ENCODE measurements around the gene EIF1AD.
"Not testable (repeated sequence)": the region's sequence is repeated elsewhere in the genome, so short reads cannot be mapped to it uniquely, and the experiment has no call there.

Gene EIF1AD

GRCh38 chr11:65976216-65977176, 25.5 kb downstream of the EIF1AD start:
- Histone ChIP-seq H3K27ac (no peak overlapping the region), H3K4me3 (no peak overlapping the region)

DNA sequence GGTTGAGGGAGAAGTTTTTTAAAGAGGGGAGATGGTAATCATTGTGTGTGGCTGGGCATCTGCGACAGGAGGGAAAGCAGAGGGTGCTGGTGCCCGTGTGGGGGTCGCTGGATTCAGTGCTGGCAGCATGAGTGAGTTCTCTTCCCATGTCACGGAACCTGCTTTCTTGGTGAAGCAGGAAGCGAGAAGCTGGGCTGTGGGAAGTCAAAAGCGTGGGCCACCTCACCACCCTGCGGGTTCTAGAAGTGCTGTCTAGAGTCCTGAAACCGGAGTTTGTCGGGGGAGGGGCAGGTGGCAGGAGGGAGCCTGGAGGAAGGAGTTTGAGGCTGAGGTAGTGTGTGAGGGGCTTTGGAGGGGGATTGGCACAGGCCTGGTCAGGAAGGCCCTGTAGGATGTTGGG, 26.2 kb downstream of the EIF1AD start:
- Histone ChIP-seq H3K4me3 (no peak overlapping the region), H3K27ac (no peak overlapping the region)

- Histone ChIP-seq H3K4me3 (no peak overlapping the region), H3K27ac (no peak overlapping the region)
These were observed 28.4 kb downstream of the EIF1AD start for GRCh38 chr11:65973439-65974110.

GRCh38 chr11:65972116-65972515, 29.8 kb downstream of the EIF1AD start:
- H3K27ac ChIP-seq = no peak overlapping the region
- H3K4me3 ChIP-seq = no peak overlapping the region

- Histone ChIP-seq H3K4me3 (no peak overlapping the region), H3K27ac (peak overlapping the region in 1 of 21 experiments; percentile 44)
These were observed 33.1 kb downstream of the EIF1AD start for GRCh38 chr11:65968600-65969482.

- H3K27ac ChIP-seq = no peak overlapping the region
- H3K4me3 ChIP-seq = no peak overlapping the region
These were observed 34.5 kb downstream of the EIF1AD start for GRCh38 chr11:65967329-65967934.

DNA sequence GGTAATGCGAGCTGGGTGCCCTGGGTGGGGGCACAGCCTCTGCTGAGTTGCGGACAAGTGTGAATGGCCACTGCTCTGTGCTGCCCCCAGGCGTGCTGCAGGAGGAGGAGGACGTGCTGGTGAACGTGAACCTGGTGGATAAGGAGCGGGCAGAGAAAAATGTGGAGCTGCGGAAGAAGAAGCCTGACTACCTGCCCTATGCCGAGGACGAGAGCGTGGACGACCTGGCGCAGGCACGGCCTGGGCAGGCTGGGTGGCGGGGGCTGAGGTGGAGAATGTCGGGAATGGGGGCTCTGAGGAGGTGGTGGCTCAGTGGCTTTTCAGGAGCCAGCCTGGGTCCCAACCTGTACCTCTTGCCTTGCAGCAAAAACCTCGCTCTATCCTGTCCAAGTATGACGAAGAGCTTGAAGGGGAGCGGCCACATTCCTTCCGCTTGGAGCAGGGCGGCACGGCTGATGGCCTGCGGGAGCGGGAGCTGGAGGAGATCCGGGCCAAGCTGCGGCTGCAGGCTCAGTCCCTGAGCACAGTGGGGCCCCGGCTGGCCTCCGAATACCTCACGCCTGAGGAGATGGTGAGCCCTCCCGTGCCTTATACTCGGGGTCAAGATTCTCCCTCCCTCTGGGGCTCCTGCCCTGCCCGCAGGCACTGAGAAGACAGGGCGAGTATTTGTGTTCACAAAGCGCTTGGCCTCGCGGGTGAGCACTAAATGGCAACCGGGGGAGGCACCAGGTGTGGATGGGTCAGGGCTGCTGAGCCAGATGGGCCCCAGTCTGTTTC, 35.8 kb downstream of the EIF1AD start:
- Histone ChIP-seq H3K4me3 (no peak overlapping the region), H3K27ac (no peak overlapping the region)

- no peak overlapping the region for H3K4me3 ChIP-seq
- no peak overlapping the region for H3K27ac ChIP-seq
These were observed 37.1 kb downstream of the EIF1AD start for GRCh38 chr11:65964906-65965305.

DNA sequence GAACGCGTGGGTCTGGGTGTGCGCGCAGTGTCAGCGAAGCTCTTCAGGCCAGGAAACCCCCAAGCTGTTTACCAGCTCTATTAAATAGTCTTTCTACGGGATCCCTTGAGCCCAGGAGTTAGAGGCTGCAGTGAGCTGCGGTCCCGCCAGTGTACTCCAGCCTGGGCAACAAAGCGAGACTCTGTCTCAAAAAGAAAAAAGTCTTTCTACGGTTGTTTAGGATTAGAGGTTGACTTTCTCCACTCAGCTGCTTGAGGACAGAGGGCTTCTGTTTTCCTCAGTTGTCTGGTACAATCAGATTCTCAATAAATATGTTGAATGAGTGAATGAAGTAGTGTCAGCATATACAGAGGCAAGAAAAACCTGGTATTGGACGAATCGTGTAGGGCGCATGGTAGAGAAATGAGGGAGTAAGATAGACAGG, 39.8 kb downstream of the EIF1AD start:
- Histone ChIP-seq H3K4me3 (peak overlapping the region; percentile 69 to 100 (median 96)), H3K27ac (peak overlapping the region; percentile 82 to 99 (median 94))

GRCh38 chr11:65961267-65962140, 40.5 kb downstream of the EIF1AD start, which contains the start of gene SART1:
SART1 (plus strand) TSS chr11:65961734; CDS start chr11:65961781, 47 bp downstream.
- Histone ChIP-seq H3K27ac (peak within 1 kb of the TSS; percentile 82 to 99 (median 94)), H3K4me3 (peak within 1 kb of the TSS; percentile 69 to 100 (median 96))

DNA sequence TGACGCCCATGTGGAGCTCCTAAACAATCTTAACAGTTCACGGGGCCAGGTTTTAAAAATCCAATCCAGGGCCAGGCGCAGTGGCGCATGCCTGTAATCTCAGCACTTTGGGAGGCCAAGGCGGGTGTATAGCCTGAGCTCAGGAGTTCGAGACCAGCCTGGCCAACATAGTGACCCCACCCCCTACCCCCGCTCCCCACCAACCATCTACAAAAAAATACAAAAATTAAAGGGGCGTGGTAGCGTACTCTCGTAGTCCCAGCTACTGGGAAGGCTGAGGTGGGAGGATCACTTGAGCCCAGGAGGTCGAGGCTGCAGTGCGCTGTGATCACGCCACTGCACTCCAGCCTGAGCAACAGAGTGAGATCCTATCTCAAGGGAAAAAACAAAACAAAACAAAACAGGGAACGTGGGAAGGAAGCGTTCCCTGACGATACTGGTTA, 41.1 kb downstream of the EIF1AD start:
- peak overlapping the region; percentile 69 to 100 (median 96) for H3K4me3 ChIP-seq
- peak overlapping the region in 20 of 21 experiments; percentile 85 to 99 (median 95) for H3K27ac ChIP-seq

- H3K4me3 ChIP-seq = no peak overlapping the region
- H3K27ac ChIP-seq = no peak overlapping the region
These were observed 43.1 kb downstream of the EIF1AD start for GRCh38 chr11:65958774-65959420.

GRCh38 chr11:65958291-65958690, 43.7 kb downstream of the EIF1AD start:
- no peak overlapping the region for H3K27ac ChIP-seq
- no peak overlapping the region for H3K4me3 ChIP-seq

- Histone ChIP-seq H3K27ac (no peak overlapping the region), H3K4me3 (no peak overlapping the region)
These were observed 47.2 kb downstream of the EIF1AD start for GRCh38 chr11:65954771-65955170.

DNA sequence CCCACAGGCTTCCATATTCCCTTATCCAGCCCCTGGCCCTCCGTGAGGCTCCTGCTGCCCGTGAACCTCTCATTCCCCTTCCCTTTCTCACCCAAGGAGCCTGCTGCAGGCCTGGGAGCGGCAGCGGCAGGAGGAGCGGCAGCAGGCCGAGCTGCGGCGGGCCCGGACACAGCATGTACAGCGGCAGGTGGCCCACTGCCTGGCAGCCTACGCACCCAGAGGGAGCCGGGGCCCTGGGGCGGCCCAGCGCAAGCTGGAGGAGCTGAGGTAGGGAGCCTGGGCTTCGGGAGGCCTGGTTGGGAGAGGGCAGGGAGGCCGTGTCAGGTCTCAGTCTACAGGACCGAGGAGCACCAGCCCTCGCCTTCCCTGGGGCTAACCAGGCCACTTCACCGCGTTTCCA, 48.5 kb downstream of the EIF1AD start:
- Histone ChIP-seq H3K27ac (peak overlapping the region in 1 of 21 experiments; percentile 24), H3K4me3 (no peak overlapping the region)

GRCh38 chr11:65952052-65952521, 49.9 kb downstream of the EIF1AD start:
- H3K4me3 ChIP-seq = no peak overlapping the region
- H3K27ac ChIP-seq = no peak overlapping the region

DNA sequence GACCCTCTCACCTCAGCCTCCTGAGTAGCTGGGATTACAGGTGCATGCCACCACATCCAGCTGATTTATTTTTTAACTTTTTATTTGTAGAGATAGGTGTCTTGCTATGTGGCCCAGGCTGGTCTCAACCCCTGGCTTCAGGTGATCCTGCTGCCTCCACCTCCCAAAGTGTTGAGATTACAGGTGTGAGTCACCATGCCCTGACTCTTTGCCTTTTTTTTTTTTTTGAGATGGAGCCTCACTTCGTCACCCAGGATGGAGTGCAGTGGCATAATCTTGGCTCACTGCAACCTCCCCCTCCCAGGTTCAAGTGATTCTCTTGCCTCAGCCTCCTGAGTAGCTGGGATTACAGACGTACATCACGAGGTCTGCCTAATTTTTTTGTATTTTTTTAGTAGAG, 50.3 kb downstream of the EIF1AD start:
- H3K4me3 ChIP-seq, H3K27ac ChIP-seq: not testable (repeated sequence)
